ENCODE results near the gene RNF150.

DNA sequence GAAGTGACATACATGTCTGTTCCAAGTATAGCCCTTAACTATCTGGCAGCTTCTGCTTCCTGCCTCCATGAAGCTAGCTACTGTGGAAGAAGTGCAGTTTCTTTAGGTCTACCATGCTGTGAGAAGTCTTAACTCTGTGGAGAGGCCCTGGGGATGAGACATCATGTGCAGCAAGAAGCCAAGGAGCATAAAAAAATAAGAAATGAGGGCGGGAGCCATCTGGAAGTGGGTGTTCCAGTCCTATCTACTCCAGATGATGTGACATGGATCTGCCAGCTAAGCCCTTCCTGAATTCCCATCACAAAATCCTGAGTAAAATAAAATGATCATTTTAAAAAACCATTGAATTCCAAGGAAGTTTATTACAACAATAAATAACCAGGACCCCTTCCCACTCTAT, 289.2 kb downstream of the RNF150 start:
- TF ChIP-seq, protein P1, sequence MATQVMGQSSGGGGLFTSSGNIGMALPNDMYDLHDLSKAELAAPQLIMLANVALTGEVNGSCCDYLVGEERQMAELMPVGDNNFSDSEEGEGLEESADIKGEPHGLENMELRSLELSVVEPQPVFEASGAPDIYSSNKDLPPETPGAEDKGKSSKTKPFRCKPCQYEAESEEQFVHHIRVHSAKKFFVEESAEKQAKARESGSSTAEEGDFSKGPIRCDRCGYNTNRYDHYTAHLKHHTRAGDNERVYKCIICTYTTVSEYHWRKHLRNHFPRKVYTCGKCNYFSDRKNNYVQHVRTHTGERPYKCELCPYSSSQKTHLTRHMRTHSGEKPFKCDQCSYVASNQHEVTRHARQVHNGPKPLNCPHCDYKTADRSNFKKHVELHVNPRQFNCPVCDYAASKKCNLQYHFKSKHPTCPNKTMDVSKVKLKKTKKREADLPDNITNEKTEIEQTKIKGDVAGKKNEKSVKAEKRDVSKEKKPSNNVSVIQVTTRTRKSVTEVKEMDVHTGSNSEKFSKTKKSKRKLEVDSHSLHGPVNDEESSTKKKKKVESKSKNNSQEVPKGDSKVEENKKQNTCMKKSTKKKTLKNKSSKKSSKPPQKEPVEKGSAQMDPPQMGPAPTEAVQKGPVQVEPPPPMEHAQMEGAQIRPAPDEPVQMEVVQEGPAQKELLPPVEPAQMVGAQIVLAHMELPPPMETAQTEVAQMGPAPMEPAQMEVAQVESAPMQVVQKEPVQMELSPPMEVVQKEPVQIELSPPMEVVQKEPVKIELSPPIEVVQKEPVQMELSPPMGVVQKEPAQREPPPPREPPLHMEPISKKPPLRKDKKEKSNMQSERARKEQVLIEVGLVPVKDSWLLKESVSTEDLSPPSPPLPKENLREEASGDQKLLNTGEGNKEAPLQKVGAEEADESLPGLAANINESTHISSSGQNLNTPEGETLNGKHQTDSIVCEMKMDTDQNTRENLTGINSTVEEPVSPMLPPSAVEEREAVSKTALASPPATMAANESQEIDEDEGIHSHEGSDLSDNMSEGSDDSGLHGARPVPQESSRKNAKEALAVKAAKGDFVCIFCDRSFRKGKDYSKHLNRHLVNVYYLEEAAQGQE (IDR thresholded peaks at IDR 0.05; ENCODE audit: insufficient replicate concordance, low read depth), result no peak
- TF ChIP-seq, protein P2, sequence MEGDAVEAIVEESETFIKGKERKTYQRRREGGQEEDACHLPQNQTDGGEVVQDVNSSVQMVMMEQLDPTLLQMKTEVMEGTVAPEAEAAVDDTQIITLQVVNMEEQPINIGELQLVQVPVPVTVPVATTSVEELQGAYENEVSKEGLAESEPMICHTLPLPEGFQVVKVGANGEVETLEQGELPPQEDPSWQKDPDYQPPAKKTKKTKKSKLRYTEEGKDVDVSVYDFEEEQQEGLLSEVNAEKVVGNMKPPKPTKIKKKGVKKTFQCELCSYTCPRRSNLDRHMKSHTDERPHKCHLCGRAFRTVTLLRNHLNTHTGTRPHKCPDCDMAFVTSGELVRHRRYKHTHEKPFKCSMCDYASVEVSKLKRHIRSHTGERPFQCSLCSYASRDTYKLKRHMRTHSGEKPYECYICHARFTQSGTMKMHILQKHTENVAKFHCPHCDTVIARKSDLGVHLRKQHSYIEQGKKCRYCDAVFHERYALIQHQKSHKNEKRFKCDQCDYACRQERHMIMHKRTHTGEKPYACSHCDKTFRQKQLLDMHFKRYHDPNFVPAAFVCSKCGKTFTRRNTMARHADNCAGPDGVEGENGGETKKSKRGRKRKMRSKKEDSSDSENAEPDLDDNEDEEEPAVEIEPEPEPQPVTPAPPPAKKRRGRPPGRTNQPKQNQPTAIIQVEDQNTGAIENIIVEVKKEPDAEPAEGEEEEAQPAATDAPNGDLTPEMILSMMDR (IDR thresholded peaks at IDR 0.05; ENCODE audit: insufficient read depth, low read length), result no peak
- TF ChIP-seq POLR2AphosphoS5 (IDR thresholded peaks at IDR 0.05; ENCODE audit: low read depth) (no peak), SPI1 (IDR thresholded peaks at IDR 0.05; ENCODE audit: borderline replicate concordance, low read depth) (no peak)
